Tibial nerve (tissue), 4 donors: ENCODE results near the gene ACOT8. TPM values are rescaled to one million over a fixed set of nuclear protein-coding genes. Genes with fewer than 3 reads are reported as not detected.
A peak's percentile ranks its signal among the peaks of the same experiment; 100 is the strongest.

Experiments
- DNase-seq, 2 donors: peaks; one replicate each; pipeline ENCODE4 v3.0.0-alpha.2; 2019; ENCODE audit warnings: low spot score in 2 of 2
- H3K27ac ChIP-seq, 4 donors: fragments of 200-600 bp; sonication (generic) in 3 of 4; one replicate each; pipeline ENCODE4 v1.5.1; 2017 to 2019; ENCODE audit warnings: mild to moderate bottlenecking in 1 of 4
- H3K27me3 ChIP-seq, 2 donors: fragments of 200-600 bp; sonication (generic) in 1 of 2; one replicate each; pipeline versions ENCODE4 v1.5.1 to v1.6.0; 2017 to 2019
- H3K36me3 ChIP-seq, 3 donors: fragments of 200-600 bp; sonication (generic); one replicate each; pipeline ENCODE4 v1.5.1; 2018 to 2019
- H3K4me1 ChIP-seq, 4 donors: fragments of 200-600 bp; sonication (generic) in 3 of 4; one replicate each; pipeline ENCODE4 v1.5.1; 2017 to 2019
- H3K4me3 ChIP-seq, 4 donors: fragments of 200-600 bp; sonication (generic) in 3 of 4; one replicate each; pipeline ENCODE4 v1.5.1; 2017 to 2019; ENCODE audit warnings: mild to moderate bottlenecking in 1 of 4, moderate library complexity in 1 of 4
- H3K9me3 ChIP-seq, 4 donors: fragments of 200-600 bp; sonication (generic) in 3 of 4; one replicate each; pipeline ENCODE4 v1.5.1; 2017 to 2019
- EP300 ChIP-seq, 2 donors: sonication (generic); formaldehyde crosslinking; IDR thresholded peaks; one replicate each; pipeline ENCODE4 v1.6.1; 2017; ENCODE audit warnings: antibody characterized with exemption in 2 of 2, mild to moderate bottlenecking in 1 of 2
- POLR2A ChIP-seq, 2 donors: fragments of 450-650 bp; IDR thresholded peaks; one replicate each; pipeline ENCODE4 v1.6.1; 2017; ENCODE audit warnings: antibody characterized with exemption in 2 of 2, mild to moderate bottlenecking in 2 of 2, moderate library complexity in 2 of 2
- WGBS, 2 donors: methylation state at CpG; one replicate each; pipeline ENCODE4 v1.1.5; 2018; 5-methylcytosine and 5-hydroxymethylcytosine counted together
- total RNA-seq, 4 donors: library from RNA; depleted of rRNA; stranded (reverse); fragments of >200 nt; gene quantifications; one replicate each; pipeline ENCODE4 v1.1.0, GENCODE V29; 2016
- TF ChIP-seq, protein P1 (sequence below), 5 experiments: fragments of 200-600 bp in 3 of 5; fragments of 450-650 bp in 2 of 5; sonication (generic) in 3 of 5; IDR thresholded peaks; one replicate each; pipeline ENCODE4 v1.5.1; 2016 to 2019; ENCODE audit warnings: antibody characterized with exemption in 5 of 5, mild to moderate bottlenecking in 3 of 5, moderate library complexity in 2 of 5

ACOT8 gene
- total RNA-seq, 4 donors from 2014 or later, result 44.4 to 58.4 (median 52.5) TPM

DNA sequence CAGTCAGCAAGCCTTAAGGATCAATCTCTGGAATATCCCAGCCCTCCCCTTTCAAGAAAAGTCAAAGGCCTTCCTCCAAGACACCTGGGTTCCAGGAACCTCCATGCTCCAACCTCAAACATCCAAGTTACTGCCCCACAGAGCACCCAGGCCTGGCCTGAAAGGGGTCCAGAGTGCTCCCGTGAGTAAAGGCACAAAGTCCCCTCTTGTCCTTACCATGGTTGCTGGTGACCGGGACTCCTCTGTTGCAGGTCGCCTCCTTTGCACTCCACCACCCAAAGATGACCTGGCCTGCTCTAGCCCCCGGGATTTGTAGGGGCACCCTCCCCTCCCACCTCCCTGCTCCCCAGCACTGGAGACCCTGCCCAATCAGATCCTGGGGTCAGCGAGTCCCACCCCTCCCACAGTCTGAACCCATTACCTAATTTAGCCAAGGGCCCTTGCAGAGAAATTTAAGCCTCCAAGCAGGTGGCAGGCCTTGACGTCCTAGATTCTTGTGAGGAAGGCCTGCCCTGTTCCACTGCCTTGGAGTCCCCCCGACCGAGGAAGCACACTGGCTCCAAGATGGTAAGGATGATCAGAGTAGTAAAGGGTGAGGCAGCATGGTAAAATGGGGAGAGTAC, 30.1 kb downstream of the ACOT8 start, which contains the start of gene TNNC2:
Gene TNNC2, minus strand, starts transcription at position 283 of the 623 bp plus-strand sequence. Its CDS starts 64 bp downstream, at position 219.
- Histone ChIP-seq H3K9me3 (no peaks in the 10 kb centered on the region), H3K4me1 (peaks cover 0 to 62% (median 17%) of the 10 kb centered on the region in 4 donors), H3K27ac (peak within 1 kb of the TSS; percentile 58 to 91 (median 73)), H3K36me3 (no peaks in the 10 kb centered on the region), H3K4me3 (no peak within 1 kb of the TSS), H3K27me3 (peaks cover 0 to 23% of the 10 kb centered on the region in 2 donors)
- TF ChIP-seq, protein P1, sequence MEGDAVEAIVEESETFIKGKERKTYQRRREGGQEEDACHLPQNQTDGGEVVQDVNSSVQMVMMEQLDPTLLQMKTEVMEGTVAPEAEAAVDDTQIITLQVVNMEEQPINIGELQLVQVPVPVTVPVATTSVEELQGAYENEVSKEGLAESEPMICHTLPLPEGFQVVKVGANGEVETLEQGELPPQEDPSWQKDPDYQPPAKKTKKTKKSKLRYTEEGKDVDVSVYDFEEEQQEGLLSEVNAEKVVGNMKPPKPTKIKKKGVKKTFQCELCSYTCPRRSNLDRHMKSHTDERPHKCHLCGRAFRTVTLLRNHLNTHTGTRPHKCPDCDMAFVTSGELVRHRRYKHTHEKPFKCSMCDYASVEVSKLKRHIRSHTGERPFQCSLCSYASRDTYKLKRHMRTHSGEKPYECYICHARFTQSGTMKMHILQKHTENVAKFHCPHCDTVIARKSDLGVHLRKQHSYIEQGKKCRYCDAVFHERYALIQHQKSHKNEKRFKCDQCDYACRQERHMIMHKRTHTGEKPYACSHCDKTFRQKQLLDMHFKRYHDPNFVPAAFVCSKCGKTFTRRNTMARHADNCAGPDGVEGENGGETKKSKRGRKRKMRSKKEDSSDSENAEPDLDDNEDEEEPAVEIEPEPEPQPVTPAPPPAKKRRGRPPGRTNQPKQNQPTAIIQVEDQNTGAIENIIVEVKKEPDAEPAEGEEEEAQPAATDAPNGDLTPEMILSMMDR (IDR thresholded peaks at IDR 0.05), result no peak
- WGBS, 2 donors, result 82 to 83% methylated on average over 8 of the region's 8 CpGs
- no peak for DNase-seq

GRCh38 chr20:45826381-45827019, 30.7 kb downstream of the ACOT8 start:
- TF ChIP-seq EP300 (IDR thresholded peaks at IDR 0.05) (peak in 1 of 2 donors; percentile 15), POLR2A (IDR thresholded peaks at IDR 0.05) (no peak)
- TF ChIP-seq, protein P1 (IDR thresholded peaks at IDR 0.05), result no peak
- peaks cover 0 to 55% (median 17%) of the 10 kb centered on the region in 4 donors for H3K4me1 ChIP-seq
- WGBS, 2 donors, result 55 to 56% methylated on average over 6 of the region's 6 CpGs

DNA sequence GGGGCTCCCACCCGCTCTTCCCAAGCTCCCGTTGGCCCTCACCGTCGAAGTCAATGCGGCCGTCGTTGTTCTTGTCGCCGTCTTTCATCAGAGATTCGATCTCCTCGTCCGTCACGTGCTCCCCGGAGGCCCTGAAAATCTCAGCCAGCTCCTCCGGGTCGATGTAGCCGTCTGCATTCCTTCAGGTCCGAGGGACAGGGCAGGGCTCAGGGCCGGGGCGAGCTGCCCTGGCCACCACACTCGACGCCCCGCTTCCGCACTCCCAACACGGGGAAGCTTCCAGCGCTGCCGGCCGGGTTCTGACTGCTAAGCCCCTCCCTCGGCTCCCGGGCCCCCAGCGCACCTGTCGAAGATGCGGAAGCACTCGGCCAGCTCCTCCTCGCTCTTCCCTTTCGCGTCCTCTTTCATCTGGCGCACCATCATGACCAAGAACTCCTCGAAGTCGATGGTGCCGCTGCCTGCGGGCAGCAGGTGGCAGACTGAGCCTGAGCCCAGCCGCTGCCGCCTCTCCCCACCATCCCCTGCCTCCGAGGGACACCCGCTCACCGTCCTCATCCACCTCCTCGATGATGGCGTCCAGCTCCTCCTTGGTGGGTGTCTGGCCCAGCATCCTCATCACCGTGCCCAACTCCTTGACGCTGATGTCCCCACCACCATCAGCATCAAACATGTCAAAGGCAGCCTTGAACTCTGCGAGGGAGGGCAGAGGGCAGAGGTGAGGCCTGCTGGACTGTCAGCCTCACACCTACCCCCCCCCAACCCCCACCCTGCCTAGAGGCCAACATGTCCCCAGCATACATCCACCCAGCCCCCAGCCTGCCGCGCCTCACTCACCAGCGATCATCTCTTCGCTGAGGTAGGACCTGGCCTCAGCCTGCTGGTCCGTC, 33.0 kb downstream of the ACOT8 start:
- Histone ChIP-seq H3K36me3 (no peaks in the 10 kb centered on the region), H3K9me3 (no peaks in the 10 kb centered on the region), H3K27ac (no peak overlapping the region), H3K27me3 (peaks cover 0 to 28% of the 10 kb centered on the region in 2 donors), H3K4me1 (peaks cover 0 to 46% (median 17%) of the 10 kb centered on the region in 4 donors), H3K4me3 (peak overlapping the region in 2 of 4 donors; percentile 13 to 36)
- 27 to 33% methylated on average over 34 to 52 of the region's 57 CpGs for WGBS, 2 donors
- DNase-seq, result no peak
- TF ChIP-seq EP300 (IDR thresholded peaks at IDR 0.05), result no peak
- TF ChIP-seq, protein P1 (IDR thresholded peaks at IDR 0.05), result peak in 4 of 5 experiments; percentile 17 to 61 (median 36)
- TF ChIP-seq POLR2A (IDR thresholded peaks at IDR 0.05), result no peak

More at GRCh38 chr20:45826381-45827019, 30.7 kb downstream of the ACOT8 start:
- peaks cover 0 to 28% of the 10 kb centered on the region in 2 donors for H3K27me3 ChIP-seq
- DNase-seq, result no peak
- no peak overlapping the region for H3K4me3 ChIP-seq
- H3K36me3 ChIP-seq, result no peaks in the 10 kb centered on the region
- H3K27ac ChIP-seq, result peak overlapping the region; percentile 58 to 91 (median 68)
- H3K9me3 ChIP-seq, result no peaks in the 10 kb centered on the region

DNA sequence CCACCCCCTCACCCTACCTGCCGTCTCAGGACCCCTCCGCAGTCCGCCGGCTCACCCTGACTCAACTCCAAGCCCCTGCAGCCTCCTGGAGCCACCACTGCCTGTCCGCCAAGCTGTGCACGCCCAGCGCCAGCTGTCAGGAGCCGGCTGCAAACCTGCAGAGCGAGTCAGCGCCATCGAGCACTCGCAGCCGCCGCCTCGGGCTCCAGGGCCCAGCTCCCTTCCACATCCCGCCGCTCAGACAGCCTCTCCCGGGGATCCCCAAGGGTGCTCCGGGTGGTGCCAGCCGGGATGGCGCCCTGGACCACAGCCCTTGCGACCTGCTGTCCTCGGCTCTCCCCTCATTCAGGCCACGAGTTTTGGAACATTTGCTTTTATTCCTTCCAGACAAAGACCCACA, 34.3 kb downstream of the ACOT8 start:
- Histone ChIP-seq H3K4me3 (no peak overlapping the region), H3K27ac (no peak overlapping the region), H3K9me3 (no peaks in the 10 kb centered on the region), H3K27me3 (peaks cover 0 to 28% of the 10 kb centered on the region in 2 donors), H3K36me3 (no peaks in the 10 kb centered on the region), H3K4me1 (peaks cover 0 to 42% (median 15%) of the 10 kb centered on the region in 4 donors)
- 12 to 33% methylated on average over 12 to 24 of the region's 24 CpGs for WGBS, 2 donors
- no peak for TF ChIP-seq EP300 (IDR thresholded peaks at IDR 0.05)
- no peak for TF ChIP-seq POLR2A (IDR thresholded peaks at IDR 0.05)
- TF ChIP-seq, protein P1 (IDR thresholded peaks at IDR 0.05), result no peak
- DNase-seq, result no peak
